ENCODE results near the gene MIGA1. TPM values are rescaled to one million over a fixed set of nuclear protein-coding genes. Genes with fewer than 3 reads are reported as not detected.

MIGA1 gene
- total and polyA plus RNA-seq, 9 of the 15 experiments (the other 6 are each of a cell fraction or from before 2014, with no cell fraction given): 1.6 to 5.1 (median 2.9) TPM

- intact Hi-C loops (cut with micrococcal nuclease): loop anchor here (2.0 to 10.0 kb wide), 5 partner anchors 76 to 753 kb away; partner anchors contain the start of gene ZZZ3
- H3K9me3 ChIP-seq (replicated peaks; ENCODE audit: control insufficient read depth, insufficient read depth, low read depth, low read length): no peaks in the 10 kb centered on the region
- no peaks in the 10 kb centered on the region for H3K36me3 ChIP-seq (ENCODE audit: control insufficient read depth, insufficient read depth, low read length)
- H2AFZ ChIP-seq (ENCODE audit: low read depth, low read length): no peak overlapping the region
- no peak overlapping the region for H3K4me2 ChIP-seq (ENCODE audit: insufficient read depth, low read length)
- FAIRE-seq (peak; percentile 35), DNase-seq (ENCODE audit: extremely low read depth in 1 of 4, low spot score in 3 of 4) (peak; percentile 11 to 60 (median 24)), ATAC-seq (peak; percentile 90)
- H3K27me3 ChIP-seq (ENCODE audit: control insufficient read depth in 2 of 2, insufficient read depth in 2 of 2, low read length in 2 of 2): no peaks in the 10 kb centered on the region
- no peak overlapping the region for H3K9ac ChIP-seq (ENCODE audit: insufficient read depth in 1 of 2, low read depth in 2 of 2, low read length in 2 of 2)
- no peak overlapping the region for H3K4me3 ChIP-seq
- no peak overlapping the region for H3K27ac ChIP-seq (ENCODE audit: extremely low read depth, low read depth, low read length)
- ChIA-PET CTCF (ENCODE audit: low intra/inter-chr PET ratio) (interaction anchor here (0.6 kb wide), 1 partner anchor 367 kb away, joined by 3 read pairs; no protein-coding TSS in a partner anchor), POLR2A (interaction anchor here (1.0 kb wide), 2 partner anchors 15 to 46 kb away, joined by 3 to 4 read pairs; no protein-coding TSS in a partner anchor)
- H4K20me1 ChIP-seq (replicated peaks; ENCODE audit: control insufficient read depth, insufficient read depth, low read length): no peaks in the 10 kb centered on the region
- no peaks in the 10 kb centered on the region for H3K4me1 ChIP-seq (replicated peaks in 1 of 2; ENCODE audit: control insufficient read depth in 2 of 2, insufficient read depth in 2 of 2, low read length in 2 of 2)
- BruUV-seq (replicated peaks): no TSS peak
- 2% methylated on average over 4 of the region's 4 CpGs for WGBS (ENCODE audit: insufficient coverage, low coverage, missing lambda C conversion rate)
- H3K9me1 ChIP-seq (ENCODE audit: control insufficient read depth, insufficient read depth, low read length): no peaks in the 10 kb centered on the region
- no peaks in the 10 kb centered on the region for H3K79me2 ChIP-seq (ENCODE audit: control insufficient read depth, insufficient read depth, low read length)
- in situ Hi-C loops (cut with MboI): loop anchor here (10.0 kb wide), 1 partner anchor 196 kb away; no protein-coding TSS in a partner anchor
- TF ChIP-seq SMARCB1 (IDR thresholded peaks at IDR 0.05; ENCODE audit: insufficient read length, low read depth) (no peak), POLR2G (IDR thresholded peaks at IDR 0.05; ENCODE audit: low read depth, low read length) (no peak), MBD2 (IDR thresholded peaks at IDR 0.05; ENCODE audit: borderline replicate concordance, low read depth) (no peak), PHTF2 (CRISPR knock-in tag; IDR thresholded peaks at IDR 0.05) (no peak), SRF (CRISPR knock-in tag; IDR thresholded peaks at IDR 0.05) (no peak), PYGO2 (tag; IDR thresholded peaks at IDR 0.05) (no peak), GMEB1 (CRISPR knock-in tag; IDR thresholded peaks at IDR 0.05) (no peak), MITF (IDR thresholded peaks at IDR 0.05) (no peak), ZNF12 (CRISPR knock-in tag; IDR thresholded peaks at IDR 0.05) (no peak), DMBX1 (CRISPR knock-in tag; IDR thresholded peaks at IDR 0.05; ENCODE audit: borderline replicate concordance) (no peak), ZNF592 (IDR thresholded peaks at IDR 0.05) (no peak), CTBP1 (IDR thresholded peaks at IDR 0.05; ENCODE audit: borderline replicate concordance) (no peak), TRIM28 (IDR thresholded peaks at IDR 0.05) (no peak), PML (IDR thresholded peaks at IDR 0.05; ENCODE audit: low read length) (no peak), SIRT6 (IDR thresholded peaks at IDR 0.05; ENCODE audit: low read depth, low read length) (no peak), ZNF140 (CRISPR knock-in tag; IDR thresholded peaks at IDR 0.05) (no peak)
Observed at GRCh38 chr1:77900687-77901293, 121.3 kb downstream of the MIGA1 start.

Data from K562 (cell line).